ENCODE results near the gene DGCR2.

DGCR2 gene

DNA sequence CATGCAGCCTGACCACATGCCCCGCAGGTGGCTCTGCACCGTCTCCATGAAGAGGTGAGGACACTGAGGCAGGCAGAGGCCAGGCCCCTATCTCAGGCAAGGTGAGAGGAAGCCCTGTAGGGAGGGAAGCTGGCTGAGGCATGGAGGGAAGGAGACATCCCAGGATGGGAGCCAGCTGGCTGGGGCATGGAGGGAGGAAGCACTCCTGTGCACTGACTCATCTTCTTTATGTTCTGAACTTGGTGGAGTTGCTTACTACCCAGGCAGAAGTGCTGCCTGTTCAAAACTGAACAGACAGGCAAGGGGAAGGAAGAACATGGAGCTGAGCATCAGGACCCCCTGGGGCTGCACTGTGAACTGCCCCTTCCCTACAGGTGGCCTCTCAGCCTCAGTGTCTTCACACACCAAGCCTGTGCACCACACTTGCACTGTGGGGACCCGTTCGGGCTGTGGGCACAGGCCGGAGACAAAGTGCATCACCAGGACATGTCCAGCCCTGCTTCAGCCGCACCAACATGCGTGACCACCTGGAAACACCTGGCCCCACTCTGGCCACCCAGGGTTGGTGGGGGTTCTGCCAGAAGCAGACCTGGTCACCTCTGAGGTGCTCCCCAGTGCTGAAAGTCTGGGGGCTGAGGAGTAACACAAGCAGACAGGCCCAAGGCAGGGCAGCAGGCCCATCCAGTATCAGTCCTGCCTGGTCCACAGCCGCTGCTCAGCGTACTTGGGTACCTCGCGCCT lies 55.5 kb downstream of the DGCR2 start:
- ATAC-seq (ENCODE audit: insufficient read depth, low read depth) (no peak), DNase-seq (no peak)
- H3K27ac ChIP-seq (ENCODE audit: low read length) = no peak overlapping the region
- no peaks in the 10 kb centered on the region for H3K9me3 ChIP-seq (ENCODE audit: insufficient read depth, low read length, severe bottlenecking)
- no peaks in the 10 kb centered on the region for H3K4me1 ChIP-seq (ENCODE audit: insufficient read depth, low read length)
- no peak for TF ChIP-seq EZH2 (IDR thresholded peaks at IDR 0.05; ENCODE audit: borderline replicate concordance, low read depth, low read length, severe bottlenecking)
- TF ChIP-seq, protein P1, sequence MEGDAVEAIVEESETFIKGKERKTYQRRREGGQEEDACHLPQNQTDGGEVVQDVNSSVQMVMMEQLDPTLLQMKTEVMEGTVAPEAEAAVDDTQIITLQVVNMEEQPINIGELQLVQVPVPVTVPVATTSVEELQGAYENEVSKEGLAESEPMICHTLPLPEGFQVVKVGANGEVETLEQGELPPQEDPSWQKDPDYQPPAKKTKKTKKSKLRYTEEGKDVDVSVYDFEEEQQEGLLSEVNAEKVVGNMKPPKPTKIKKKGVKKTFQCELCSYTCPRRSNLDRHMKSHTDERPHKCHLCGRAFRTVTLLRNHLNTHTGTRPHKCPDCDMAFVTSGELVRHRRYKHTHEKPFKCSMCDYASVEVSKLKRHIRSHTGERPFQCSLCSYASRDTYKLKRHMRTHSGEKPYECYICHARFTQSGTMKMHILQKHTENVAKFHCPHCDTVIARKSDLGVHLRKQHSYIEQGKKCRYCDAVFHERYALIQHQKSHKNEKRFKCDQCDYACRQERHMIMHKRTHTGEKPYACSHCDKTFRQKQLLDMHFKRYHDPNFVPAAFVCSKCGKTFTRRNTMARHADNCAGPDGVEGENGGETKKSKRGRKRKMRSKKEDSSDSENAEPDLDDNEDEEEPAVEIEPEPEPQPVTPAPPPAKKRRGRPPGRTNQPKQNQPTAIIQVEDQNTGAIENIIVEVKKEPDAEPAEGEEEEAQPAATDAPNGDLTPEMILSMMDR (IDR thresholded peaks at IDR 0.05; ENCODE audit: borderline replicate concordance, extremely low read depth, low read length, poor library complexity, severe bottlenecking) = no peak
- peaks cover 39% of the 10 kb centered on the region; the same call in 1 of the 2 replicates for H4K20me1 ChIP-seq (ENCODE audit: insufficient read depth, low read length)
- H3K27me3 ChIP-seq (ENCODE audit: insufficient read depth, low read length, poor library complexity) = no peaks in the 10 kb centered on the region
- H3K9ac ChIP-seq (ENCODE audit: low read depth, low read length) = no peak overlapping the region
- no peak overlapping the region for H2AFZ ChIP-seq (ENCODE audit: low read depth, low read length)
- no peaks in the 10 kb centered on the region; the same call in 1 of the 2 replicates for H3K79me2 ChIP-seq (ENCODE audit: insufficient read depth, low read length)
- H3K4me2 ChIP-seq (ENCODE audit: insufficient read depth, low read length) = no peak overlapping the region
- H3K36me3 ChIP-seq (ENCODE audit: insufficient read depth, low read length) = peaks cover 90% of the 10 kb centered on the region
- no peak overlapping the region for H3K4me3 ChIP-seq (ENCODE audit: low read depth in 1 of 2, low read length in 2 of 2)

DNA sequence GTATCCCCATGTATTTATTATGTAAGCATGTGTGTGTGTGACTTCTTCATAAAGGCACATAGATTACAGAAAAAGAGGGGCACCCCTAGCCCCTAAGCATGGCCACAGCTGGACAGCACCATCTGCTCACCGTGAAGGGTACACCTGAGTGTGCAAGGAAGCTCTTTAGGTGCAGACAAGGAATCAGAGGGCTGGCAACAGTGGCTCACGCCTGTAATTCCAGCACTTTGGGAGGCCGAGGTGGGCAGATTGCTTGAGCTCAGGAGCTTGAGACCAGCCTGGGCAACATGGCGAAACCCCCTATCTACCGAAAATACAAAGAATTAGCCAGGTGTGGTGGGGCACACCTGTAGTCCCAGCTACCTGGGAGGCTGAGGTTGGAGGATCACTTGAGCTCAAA lies 56.3 kb downstream of the DGCR2 start:
- Histone ChIP-seq H3K36me3 (ENCODE audit: insufficient read depth, low read length) (peaks cover 90% of the 10 kb centered on the region), H3K4me2 (ENCODE audit: insufficient read depth, low read length) (no peak overlapping the region), H3K9ac (ENCODE audit: low read depth, low read length) (no peak overlapping the region), H3K4me1 (ENCODE audit: insufficient read depth, low read length) (no peaks in the 10 kb centered on the region), H3K79me2 (ENCODE audit: insufficient read depth, low read length) (no peaks in the 10 kb centered on the region; the same call in 1 of the 2 replicates), H3K27me3 (ENCODE audit: insufficient read depth, low read length, poor library complexity) (no peaks in the 10 kb centered on the region), H3K27ac (ENCODE audit: low read length) (no peak overlapping the region), H3K4me3 (ENCODE audit: low read depth in 1 of 2, low read length in 2 of 2) (no peak overlapping the region), H2AFZ (ENCODE audit: low read depth, low read length) (no peak overlapping the region), H4K20me1 (ENCODE audit: insufficient read depth, low read length) (peaks cover 37% of the 10 kb centered on the region; the same call in 1 of the 2 replicates), H3K9me3 (ENCODE audit: insufficient read depth, low read length, severe bottlenecking) (no peaks in the 10 kb centered on the region)
- ATAC-seq (ENCODE audit: insufficient read depth, low read depth) (no peak), DNase-seq (no peak)
- TF ChIP-seq EZH2 (IDR thresholded peaks at IDR 0.05; ENCODE audit: borderline replicate concordance, low read depth, low read length, severe bottlenecking) = no peak
- TF ChIP-seq, protein P1 (IDR thresholded peaks at IDR 0.05; ENCODE audit: borderline replicate concordance, extremely low read depth, low read length, poor library complexity, severe bottlenecking) = no peak

DNA sequence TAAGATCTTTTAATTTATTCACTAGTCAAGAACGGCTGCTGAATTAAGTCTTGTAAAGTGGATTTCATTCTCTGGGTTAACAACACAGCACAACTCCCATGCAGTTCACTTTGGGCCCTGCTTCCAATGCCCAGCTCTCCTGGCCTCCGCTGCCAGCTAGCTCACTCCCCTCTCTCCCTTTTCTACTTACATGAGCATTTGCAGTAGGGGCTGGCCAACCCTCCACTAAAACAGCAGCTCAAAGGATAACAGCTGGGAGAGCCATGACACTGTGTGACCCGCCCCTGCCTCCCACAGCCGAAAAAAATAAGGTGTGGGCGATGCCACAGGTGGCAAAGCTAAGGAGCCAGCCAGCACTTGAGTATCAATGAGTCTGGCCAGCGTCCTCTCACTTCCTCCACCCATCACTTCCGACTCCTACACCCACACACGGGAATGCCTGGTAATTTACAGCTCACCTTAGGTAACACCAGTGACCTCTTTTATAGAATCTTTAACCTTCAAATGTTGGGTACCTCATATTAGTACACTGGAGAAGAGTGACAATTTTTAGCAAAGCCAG lies 56.8 kb downstream of the DGCR2 start:
- Histone ChIP-seq H3K27ac (ENCODE audit: low read length) (no peak overlapping the region), H3K36me3 (ENCODE audit: insufficient read depth, low read length) (peaks cover 92% of the 10 kb centered on the region), H4K20me1 (ENCODE audit: insufficient read depth, low read length) (peaks cover 33% of the 10 kb centered on the region; the same call in 1 of the 2 replicates), H2AFZ (ENCODE audit: low read depth, low read length) (no peak overlapping the region), H3K79me2 (ENCODE audit: insufficient read depth, low read length) (no peaks in the 10 kb centered on the region; the same call in 1 of the 2 replicates), H3K9me3 (ENCODE audit: insufficient read depth, low read length, severe bottlenecking) (no peaks in the 10 kb centered on the region), H3K4me3 (ENCODE audit: low read depth in 1 of 2, low read length in 2 of 2) (no peak overlapping the region), H3K4me1 (ENCODE audit: insufficient read depth, low read length) (no peaks in the 10 kb centered on the region), H3K4me2 (ENCODE audit: insufficient read depth, low read length) (no peak overlapping the region), H3K9ac (ENCODE audit: low read depth, low read length) (no peak overlapping the region), H3K27me3 (ENCODE audit: insufficient read depth, low read length, poor library complexity) (no peaks in the 10 kb centered on the region)
- ATAC-seq (ENCODE audit: insufficient read depth, low read depth) (no peak), DNase-seq (no peak)
- no peak for TF ChIP-seq EZH2 (IDR thresholded peaks at IDR 0.05; ENCODE audit: borderline replicate concordance, low read depth, low read length, severe bottlenecking)
- TF ChIP-seq, protein P1 (IDR thresholded peaks at IDR 0.05; ENCODE audit: borderline replicate concordance, extremely low read depth, low read length, poor library complexity, severe bottlenecking) = no peak

Measured in DND-41 (cell line).